Omental fat pad (tissue), 4 donors: ENCODE measurements around the gene RNU1-3. TPM values are rescaled to one million over a fixed set of nuclear protein-coding genes. Genes with fewer than 3 reads are reported as not detected.
"Not testable (repeated sequence)": the region's sequence is repeated elsewhere in the genome, so short reads cannot be mapped to it uniquely, and the experiment has no call there.

ENCODE experiments used
- ATAC-seq: fragments of 150-250 bp; one replicate; pipeline ENCODE4 v1.9.1; 2016; ENCODE audit warnings: mild to moderate bottlenecking, moderate library complexity; ENCODE audit not compliant: low FRiP score
- DNase-seq: peaks from one replicate; pipeline ENCODE4 v3.0.0-alpha.2; 2019; ENCODE audit warnings: low spot score
- CTCF ChIP-seq, 3 donors: fragments of 450-650 bp; IDR thresholded peaks; one replicate each; pipeline ENCODE4 v1.5.1; 2016 to 2017; ENCODE audit warnings: antibody characterized with exemption in 3 of 3, mild to moderate bottlenecking in 3 of 3, moderate library complexity in 2 of 3
- total RNA-seq, 4 donors: library from RNA; depleted of rRNA; stranded (reverse); fragments of >200 nt; gene quantifications; one replicate each; pipeline ENCODE4 v1.1.0, GENCODE V29; 2016

Gene RNU1-3
- total RNA-seq, 4 donors from 2014 or later: under 0.01 TPM

- TF ChIP-seq CTCF (IDR thresholded peaks at IDR 0.05): no peak
- DNase-seq (no peak), ATAC-seq (no peak)
Observed at GRCh38 chr1:16677552-16678431, 11.0 kb upstream of the RNU1-3 start.

- DNase-seq, ATAC-seq: not testable (repeated sequence)
Observed at GRCh38 chr1:16676661-16677523, 10.1 kb upstream of the RNU1-3 start.

- not testable (repeated sequence) for DNase-seq, ATAC-seq
Observed at GRCh38 chr1:16675118-16675510, 8.4 kb upstream of the RNU1-3 start.

- DNase-seq, ATAC-seq: not testable (repeated sequence)
Observed at GRCh38 chr1:16673976-16674375, 7.2 kb upstream of the RNU1-3 start.

GRCh38 chr1:16665836-16666235 lies 912 bp downstream of the RNU1-3 start:
- not testable (repeated sequence) for DNase-seq

GRCh38 chr1:16658234-16658633 lies 8.5 kb downstream of the RNU1-3 start:
- DNase-seq: not testable (repeated sequence)
- ATAC-seq: peak; percentile 65

More at GRCh38 chr1:16665836-16666235, 912 bp downstream of the RNU1-3 start:
- ATAC-seq: not testable (repeated sequence)

- peak; percentile 33 for ATAC-seq
- not testable (repeated sequence) for DNase-seq
Observed at GRCh38 chr1:16656981-16657683, 9.6 kb downstream of the RNU1-3 start.

- ATAC-seq, DNase-seq: not testable (repeated sequence)
Observed at GRCh38 chr1:16656574-16656973, 10.2 kb downstream of the RNU1-3 start.

GRCh38 chr1:16651560-16651959 lies 15.2 kb downstream of the RNU1-3 start:
- DNase-seq: not testable (repeated sequence)

GRCh38 chr1:16649960-16650359 lies 16.8 kb downstream of the RNU1-3 start:
- ATAC-seq, DNase-seq: not testable (repeated sequence)

More at GRCh38 chr1:16651560-16651959, 15.2 kb downstream of the RNU1-3 start:
- ATAC-seq: not testable (repeated sequence)

- not testable (repeated sequence) for DNase-seq, ATAC-seq
Observed at GRCh38 chr1:16649390-16649789, 17.4 kb downstream of the RNU1-3 start.

- DNase-seq: peak; percentile 19
Observed at GRCh38 chr1:16648756-16649155, 18.0 kb downstream of the RNU1-3 start.

GRCh38 chr1:16648250-16648649 lies 18.5 kb downstream of the RNU1-3 start:
- not testable (repeated sequence) for DNase-seq, ATAC-seq

More at GRCh38 chr1:16648756-16649155, 18.0 kb downstream of the RNU1-3 start:
- ATAC-seq: not testable (repeated sequence)

GRCh38 chr1:16647179-16648176 lies 19.3 kb downstream of the RNU1-3 start:
- ATAC-seq (peak; percentile 15), DNase-seq (peak; percentile 21)

- DNase-seq, ATAC-seq: not testable (repeated sequence)
Observed at GRCh38 chr1:16646716-16647115, 20.0 kb downstream of the RNU1-3 start.

GRCh38 chr1:16646061-16646664 lies 20.6 kb downstream of the RNU1-3 start:
- not testable (repeated sequence) for ATAC-seq
- peak; percentile 22 for DNase-seq
